Adrenal gland (tissue), 19 donors: ENCODE measurements around the gene IRAK1BP1. TPM values are rescaled to one million over a fixed set of nuclear protein-coding genes. Genes with fewer than 3 reads are reported as not detected.

ENCODE experiments used
- DNase-seq, 7 donors: peaks; one replicate each; pipeline ENCODE4 v3.0.0-alpha.2; 2019 to 2020
- H3K27ac ChIP-seq, 5 donors: fragments of 200-600 bp; sonication (generic) in 4 of 5; 1 replicate in 3 of 5; 2 replicates in 2 of 5; pipeline versions ENCODE4 v1.5.1 to v1.8.0; 2016 to 2020; ENCODE audit warnings: mild to moderate bottlenecking in 1 of 5
- H3K27me3 ChIP-seq: fragments of 200-600 bp; 2 replicates; pipeline ENCODE4 v1.8.0; 2021
- H3K36me3 ChIP-seq, 2 donors: fragments of 200-600 bp; replicated peaks in 1 of 2; 1 replicate in 1 of 2; 2 replicates in 1 of 2; pipeline versions ENCODE4 v1.5.1 to v1.8.0; 2018 to 2022
- H3K4me1 ChIP-seq, 2 donors: fragments of 200-600 bp; replicated peaks in 1 of 2; 1 replicate in 1 of 2; 2 replicates in 1 of 2; pipeline versions ENCODE4 v1.5.1 to v1.8.0; 2018 to 2021
- H3K4me3 ChIP-seq, 4 donors: fragments of 200-600 bp; sonication (generic) in 3 of 4; one replicate each; pipeline ENCODE4 v1.5.1; 2016 to 2018
- H3K9me3 ChIP-seq, 3 donors: fragments of 200-600 bp; sonication (generic) in 1 of 3; replicated peaks in 1 of 3; 1 replicate in 2 of 3; 2 replicates in 1 of 3; pipeline versions ENCODE4 v1.5.1 to v1.8.0; 2016 to 2021
- CTCF ChIP-seq, 6 experiments: fragments of 450-650 bp in 4 of 6; fragments of 200-600 bp in 2 of 6; sonication (generic) in 1 of 6; IDR thresholded peaks; 1 replicate in 5 of 6; 2 replicates in 1 of 6; pipeline versions ENCODE4 v1.5.1 to v1.8.0; 2016 to 2021; ENCODE audit warnings: antibody characterized with exemption in 6 of 6, mild to moderate bottlenecking in 2 of 6, moderate library complexity in 1 of 6
- POLR2A ChIP-seq, 2 donors: fragments of 450-650 bp; IDR thresholded peaks; one replicate each; pipeline ENCODE4 v1.6.1; 2017; ENCODE audit warnings: antibody characterized with exemption in 2 of 2, mild to moderate bottlenecking in 2 of 2, moderate library complexity in 1 of 2
- WGBS, 4 donors: extraction: QIAGEN DNeasy Blood & Tissue Kit in 2 of 4; methylation state at CpG; one replicate each; pipeline versions ENCODE4 v1.1.5 to v1.1.7; 2013 to 2017; 5-methylcytosine and 5-hydroxymethylcytosine counted together
- intact Hi-C, 2 donors: fragments of 100-400 bp; cut with DNase I; formaldehyde crosslinking; loops; one replicate each; pipeline versions ENCODE4 v1.14.1 to v1.15.0; 2022 to 2023
- long read RNA-seq, 10 donors: library from polyadenylated mRNA in 3 of 10; unstranded in 2 of 10; stranded (forward) in 1 of 10; transcript quantifications; one replicate each; pipeline ENCODE4 v2.0.0 and lab custom pipeline, GENCODE V29; 2021 to 2026
- polyA plus RNA-seq, 3 donors: library from polyadenylated mRNA; stranded (reverse); fragments of 200-250 nt in 2 of 3; fragments of 350-450 nt in 1 of 3; fragmentation: Illumina TruSeq in 1 of 3; extraction: RNeasy Lipid Tissue Mini Kit (QIAGEN cat#74804) in 1 of 3; gene quantifications; one replicate each; pipeline ENCODE4 v1.2.3, GENCODE V29; 2013 to 2014
- total RNA-seq, 9 donors: library from RNA; depleted of rRNA in 4 of 9; stranded (reverse); fragments of >200 nt in 4 of 9; fragments of 120-200 nt in 1 of 9; fragmentation: NEBNext Ultra II Directional in 1 of 9; extraction: Animal tissue kit (Norgen Biotek cat#: 25700) in 1 of 9; gene quantifications; one replicate each; pipeline versions ENCODE4 v1.1.0 to v1.2.4, GENCODE V29; 2013 to 2023
- donor health status: healthy with polysubstance abuse.
- donor health status: Bipolar disorder and iron deficiency.
- donor health status: DM: yes; HTN: yes; CAD: no.
- donor health status: DM: no; HTN: no; CAD: no.
- donor health status: DM: no; HTN: no; CAD: no.
- donor health status: DM: yes; HTN: yes; CAD: no.

The IRAK1BP1 gene, protein sequence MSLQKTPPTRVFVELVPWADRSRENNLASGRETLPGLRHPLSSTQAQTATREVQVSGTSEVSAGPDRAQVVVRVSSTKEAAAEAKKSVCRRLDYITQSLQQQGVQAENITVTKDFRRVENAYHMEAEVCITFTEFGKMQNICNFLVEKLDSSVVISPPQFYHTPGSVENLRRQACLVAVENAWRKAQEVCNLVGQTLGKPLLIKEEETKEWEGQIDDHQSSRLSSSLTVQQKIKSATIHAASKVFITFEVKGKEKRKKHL
- 1 to 10 TPM; 2.3 to 8.5 (median 4.9) TPM for total RNA-seq
- 1 to 10 TPM; 2.0 to 5.8 (median 3.9) TPM for polyA plus RNA-seq
- long read RNA-seq, donor 1, full-length matches to known transcripts, result 2 of 2 reads
- long read RNA-seq, donor 1, partial matches to known transcripts, result 0 of 2 reads
- long read RNA-seq, donor 1, other reads (novel, unspliced or antisense), result 0 of 2 reads
- long read RNA-seq, donor 2, full-length matches to known transcripts, result 1 of 14 reads
- long read RNA-seq, donor 2, partial matches to known transcripts, result 13 of 14 reads
- long read RNA-seq, donor 2, other reads (novel, unspliced or antisense), result 0 of 14 reads
- long read RNA-seq, donor 3, result 0 reads
- long read RNA-seq, donor 4, partial matches to known transcripts, result 0 of 1 reads
- long read RNA-seq, donor 4, other reads (novel, unspliced or antisense), result 1 of 1 reads
- long read RNA-seq, donor 5, full-length matches to known transcripts, result 2 of 3 reads
- long read RNA-seq, donor 5, partial matches to known transcripts, result 0 of 3 reads
- long read RNA-seq, donor 5, other reads (novel, unspliced or antisense), result 1 of 3 reads
- long read RNA-seq, donor 6, result 0 reads
- long read RNA-seq, donor 7, full-length matches to known transcripts, result 1 of 8 reads
- long read RNA-seq, donor 7, partial matches to known transcripts, result 7 of 8 reads
- long read RNA-seq, donor 7, other reads (novel, unspliced or antisense), result 0 of 8 reads
- long read RNA-seq, donor 8, full-length matches to known transcripts, result 1 of 1 reads
- long read RNA-seq, donor 8, partial matches to known transcripts, result 0 of 1 reads
- long read RNA-seq, donor 8, other reads (novel, unspliced or antisense), result 0 of 1 reads
- long read RNA-seq, donor 9, full-length matches to known transcripts, result 1 of 1 reads
- long read RNA-seq, donor 9, partial matches to known transcripts, result 0 of 1 reads
- long read RNA-seq, donor 9, other reads (novel, unspliced or antisense), result 0 of 1 reads
- long read RNA-seq, donor 10, result 0 reads

GRCh38 chr6:78867370-78868040 lies at the start of gene IRAK1BP1:
TSS of gene IRAK1BP1 (plus strand) at chr6:78867551. CDS start at chr6:78867577, 26 bp downstream.
- H3K9me3 ChIP-seq, result no peaks in the 10 kb centered on the region
- intact Hi-C loops, result no loop called here
- TF ChIP-seq CTCF (IDR thresholded peaks at IDR 0.05) (no peak), POLR2A (IDR thresholded peaks at IDR 0.05) (no peak)
- DNase-seq, result peak; percentile 80 to 92 (median 82)
- H3K27me3 ChIP-seq, result no peaks in the 10 kb centered on the region
- H3K4me1 ChIP-seq, result peaks cover 0 to 6% of the 10 kb centered on the region in 2 donors
- WGBS, 4 donors, result 0 to 1% (median 1%) methylated on average over 32 to 48 of the region's 48 CpGs
- peak within 1 kb of the TSS in 3 of 5 donors; percentile 33 to 45 (median 36) for H3K27ac ChIP-seq
- peaks cover 0 to 4% of the 10 kb centered on the region in 2 donors for H3K36me3 ChIP-seq
- peak within 1 kb of the TSS; percentile 50 to 93 (median 86) for H3K4me3 ChIP-seq

GRCh38 chr6:78824045-78824444 lies 43.3 kb upstream of the IRAK1BP1 start:
- Histone ChIP-seq H3K36me3 (no peaks in the 10 kb centered on the region), H3K27me3 (no peaks in the 10 kb centered on the region), H3K27ac (no peak overlapping the region), H3K4me3 (no peak overlapping the region), H3K9me3 (no peaks in the 10 kb centered on the region), H3K4me1 (no peaks in the 10 kb centered on the region)
- TF ChIP-seq POLR2A (IDR thresholded peaks at IDR 0.05) (no peak), CTCF (IDR thresholded peaks at IDR 0.05) (no peak)
- no peak for DNase-seq
- intact Hi-C loops, result no loop called here

DNA sequence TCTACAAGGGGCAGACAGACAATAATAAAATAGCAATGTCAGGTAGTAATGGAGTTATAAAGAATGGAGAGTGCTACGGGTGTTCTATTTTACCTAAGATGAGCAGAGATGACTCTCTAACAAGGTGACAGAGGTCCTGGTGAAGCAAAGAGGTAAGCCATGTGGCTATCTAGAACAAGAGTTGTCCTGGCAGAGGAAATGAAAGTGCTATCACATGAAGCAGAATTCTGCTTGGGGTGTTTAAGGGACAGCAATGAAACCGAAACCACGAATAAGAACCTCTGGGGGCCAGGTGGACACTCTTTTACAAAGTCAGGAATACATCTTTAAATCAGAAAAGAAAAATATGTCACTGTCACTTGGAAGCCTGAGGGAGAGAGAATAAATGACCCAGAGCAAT lies 37.9 kb upstream of the IRAK1BP1 start:
- no peaks in the 10 kb centered on the region for H3K9me3 ChIP-seq
- intact Hi-C loops, result no loop called here
- DNase-seq, result no peak
- WGBS, 4 donors, result 75 to 89% (median 84%) methylated on average over 3 of the region's 3 CpGs
- TF ChIP-seq POLR2A (IDR thresholded peaks at IDR 0.05), result no peak
- no peak for TF ChIP-seq CTCF (IDR thresholded peaks at IDR 0.05)
- peaks cover 0 to 17% of the 10 kb centered on the region in 2 donors for H3K4me1 ChIP-seq
- H3K27ac ChIP-seq, result no peak overlapping the region
- H3K36me3 ChIP-seq, result no peaks in the 10 kb centered on the region
- no peaks in the 10 kb centered on the region for H3K27me3 ChIP-seq
- no peak overlapping the region for H3K4me3 ChIP-seq
